Erythroblast (primary cell): Measurements from ENCODE around the gene TMEM212.
"Not testable (repeated sequence)": the region's sequence is repeated elsewhere in the genome, so short reads cannot be mapped to it uniquely, and the experiment has no call there.

Experiments used
- DNase-seq, 2 experiments: peaks; one replicate each; lab custom pipeline; 2025; lab: John Stamatoyannopoulos, UW
- GATA1 ChIP-seq: IDR thresholded peaks from 2 replicates; pipeline ENCODE4 v1.6.1; 2011; ENCODE audit warnings: low read depth, mild to moderate bottlenecking, control low read depth, low read length, moderate library complexity
- POLR2A ChIP-seq: IDR thresholded peaks from 2 replicates; pipeline ENCODE4 v1.6.1; 2011; ENCODE audit warnings: mild to moderate bottlenecking, low read length

The TMEM212 gene

GRCh38 chr3:171809861-171810628 is 33.1 kb upstream of the TMEM212 start, which contains the start of gene PLD1:
PLD1 (minus strand) TSS chr3:171810483; CDS start chr3:171738051, 72,432 bp downstream.
- DNase-seq = peak; percentile 87 to 89
- TF ChIP-seq GATA1 (no peak), POLR2A (no peak)

GRCh38 chr3:171810629-171811294 is 32.4 kb upstream of the TMEM212 start:
- no peak for DNase-seq
- peak; percentile 78 for TF ChIP-seq POLR2A
- TF ChIP-seq GATA1 = no peak

GRCh38 chr3:171811295-171811912 is 31.7 kb upstream of the TMEM212 start:
- DNase-seq = peak; percentile 82 to 84
- TF ChIP-seq POLR2A = peak; percentile 31
- TF ChIP-seq GATA1 = no peak

- peak; percentile 38 to 58 for DNase-seq
- no peak for TF ChIP-seq POLR2A
- TF ChIP-seq GATA1 = no peak
Measured at GRCh38 chr3:171811913-171812335, 31.2 kb upstream of the TMEM212 start.

- TF ChIP-seq GATA1 = no peak
- TF ChIP-seq POLR2A = no peak
- peak in 1 of 2 experiments; percentile 46 for DNase-seq
Measured at GRCh38 chr3:171812811-171813210, 30.3 kb upstream of the TMEM212 start.

GRCh38 chr3:171813278-171813896 is 29.8 kb upstream of the TMEM212 start:
- TF ChIP-seq POLR2A (no peak), GATA1 (no peak)

GRCh38 chr3:171813897-171814460 is 29.2 kb upstream of the TMEM212 start:
- peak; percentile 83 to 90 for DNase-seq
- no peak for TF ChIP-seq GATA1
- TF ChIP-seq POLR2A = peak; percentile 49

More at GRCh38 chr3:171813278-171813896, 29.8 kb upstream of the TMEM212 start:
- no peak for DNase-seq

GRCh38 chr3:171814662-171815061 is 28.5 kb upstream of the TMEM212 start:
- not testable (repeated sequence) for DNase-seq

GRCh38 chr3:171815973-171816595 is 27.1 kb upstream of the TMEM212 start:
- TF ChIP-seq POLR2A (no peak), GATA1 (no peak)
- no peak for DNase-seq

GRCh38 chr3:171817074-171817800 is 25.9 kb upstream of the TMEM212 start:
- no peak for TF ChIP-seq GATA1
- no peak for TF ChIP-seq POLR2A
- DNase-seq = peak; percentile 31 to 61

GRCh38 chr3:171821044-171821443 is 22.1 kb upstream of the TMEM212 start:
- DNase-seq = no peak
- TF ChIP-seq POLR2A (no peak), GATA1 (no peak)

- TF ChIP-seq POLR2A = no peak
- DNase-seq = no peak
Measured at GRCh38 chr3:171821778-171822358, 21.3 kb upstream of the TMEM212 start.
